Coronary artery (tissue), 2 donors: Measurements from ENCODE around the gene TTC34.
A peak's percentile ranks its signal among the peaks of the same experiment; 100 is the strongest.

Source experiments
- DNase-seq: peaks from one replicate; pipeline ENCODE4 v3.0.0-alpha.2; 2017; ENCODE audit warnings: low spot score
- H3K27ac ChIP-seq, 2 donors: fragments of 200-600 bp; sonication (generic); one replicate each; pipeline ENCODE4 v1.5.1; 2016 to 2019
- H3K4me3 ChIP-seq: fragments of 200-600 bp; sonication (generic); 2 replicates; pipeline ENCODE4 v1.5.1; 2016; ENCODE audit warnings: mild to moderate bottlenecking, moderate library complexity
- TF ChIP-seq, protein P1 (sequence below): fragments of 200-600 bp; sonication (generic); IDR thresholded peaks from one replicate; pipeline ENCODE4 v1.5.1; 2019; ENCODE audit warnings: antibody characterized with exemption

TTC34 gene

GRCh38 chr1:2645776-2646175 is 155.7 kb downstream of the TTC34 start:
- DNase-seq = no peak
- Histone ChIP-seq H3K27ac (no peak overlapping the region), H3K4me3 (no peak overlapping the region)
- TF ChIP-seq, protein P1, sequence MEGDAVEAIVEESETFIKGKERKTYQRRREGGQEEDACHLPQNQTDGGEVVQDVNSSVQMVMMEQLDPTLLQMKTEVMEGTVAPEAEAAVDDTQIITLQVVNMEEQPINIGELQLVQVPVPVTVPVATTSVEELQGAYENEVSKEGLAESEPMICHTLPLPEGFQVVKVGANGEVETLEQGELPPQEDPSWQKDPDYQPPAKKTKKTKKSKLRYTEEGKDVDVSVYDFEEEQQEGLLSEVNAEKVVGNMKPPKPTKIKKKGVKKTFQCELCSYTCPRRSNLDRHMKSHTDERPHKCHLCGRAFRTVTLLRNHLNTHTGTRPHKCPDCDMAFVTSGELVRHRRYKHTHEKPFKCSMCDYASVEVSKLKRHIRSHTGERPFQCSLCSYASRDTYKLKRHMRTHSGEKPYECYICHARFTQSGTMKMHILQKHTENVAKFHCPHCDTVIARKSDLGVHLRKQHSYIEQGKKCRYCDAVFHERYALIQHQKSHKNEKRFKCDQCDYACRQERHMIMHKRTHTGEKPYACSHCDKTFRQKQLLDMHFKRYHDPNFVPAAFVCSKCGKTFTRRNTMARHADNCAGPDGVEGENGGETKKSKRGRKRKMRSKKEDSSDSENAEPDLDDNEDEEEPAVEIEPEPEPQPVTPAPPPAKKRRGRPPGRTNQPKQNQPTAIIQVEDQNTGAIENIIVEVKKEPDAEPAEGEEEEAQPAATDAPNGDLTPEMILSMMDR = no peak

GRCh38 chr1:2645143-2645542 is 156.3 kb downstream of the TTC34 start:
- Histone ChIP-seq H3K27ac (no peak overlapping the region), H3K4me3 (no peak overlapping the region)
- no peak for DNase-seq
- TF ChIP-seq, protein P1 = no peak

GRCh38 chr1:2644591-2645101 is 156.8 kb downstream of the TTC34 start:
- TF ChIP-seq, protein P1 = no peak
- DNase-seq = no peak
- Histone ChIP-seq H3K4me3 (no peak overlapping the region), H3K27ac (no peak overlapping the region)

DNA sequence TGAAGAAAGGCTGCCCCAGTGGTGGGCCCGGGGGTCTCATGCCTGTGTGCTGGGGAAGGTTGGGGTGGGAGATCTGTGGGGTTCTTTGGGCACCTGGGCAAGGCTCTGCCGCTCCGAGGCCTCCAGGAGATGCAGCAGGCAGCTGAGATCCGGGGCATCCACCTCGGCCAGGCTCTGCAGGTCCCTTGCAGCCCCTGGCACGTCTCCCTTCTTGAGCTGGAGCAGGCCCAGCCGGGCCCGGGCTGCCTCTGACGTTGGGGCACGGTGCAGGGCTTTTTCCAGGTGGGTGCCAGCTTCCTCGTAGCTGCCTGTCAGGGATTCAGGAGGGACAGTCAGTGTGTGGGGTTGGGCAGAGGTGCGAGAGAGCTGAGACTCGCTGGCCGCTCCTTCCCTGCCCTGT is 157.3 kb downstream of the TTC34 start:
- no peak for DNase-seq
- no peak overlapping the region for H3K4me3 ChIP-seq
- TF ChIP-seq, protein P1 = no peak
- H3K27ac ChIP-seq = no peak overlapping the region

DNA sequence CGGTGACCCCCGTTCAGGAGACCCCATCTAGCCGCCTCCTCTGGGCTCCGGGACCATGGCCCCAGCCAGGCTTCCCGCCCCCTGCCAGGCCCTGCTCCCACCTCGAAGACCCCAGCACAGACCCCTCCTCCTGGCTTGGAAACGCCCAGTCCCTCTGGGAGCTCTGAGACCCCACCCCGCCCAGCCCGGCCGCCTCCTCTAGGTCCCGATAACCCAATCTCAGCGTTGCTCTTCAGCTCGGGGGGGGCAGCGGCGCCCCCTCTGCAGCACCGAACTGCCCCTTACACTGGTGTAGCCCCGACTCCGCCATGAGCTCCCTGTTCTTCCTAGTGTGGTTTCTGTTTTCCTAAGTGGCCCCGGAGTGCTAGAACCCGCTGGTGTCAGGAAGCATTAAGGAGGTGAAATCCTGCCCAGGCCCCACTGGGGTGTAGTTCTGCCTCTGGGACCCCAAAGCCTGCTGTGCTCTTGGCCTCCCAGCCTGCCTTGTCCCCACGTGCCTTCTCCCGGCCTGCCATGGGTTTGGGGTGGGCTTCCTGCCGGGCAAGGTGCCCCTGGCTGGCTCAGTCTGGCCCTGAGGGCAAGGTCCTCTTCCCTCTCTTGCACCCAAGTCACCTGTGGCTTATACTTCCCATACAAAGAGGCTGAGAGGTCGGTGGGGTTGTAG is 157.9 kb downstream of the TTC34 start:
- peak overlapping the region; percentile 94 for H3K4me3 ChIP-seq
- TF ChIP-seq, protein P1 = no peak
- DNase-seq = no peak
- H3K27ac ChIP-seq = peak overlapping the region in 1 of 2 donors; percentile 85

DNA sequence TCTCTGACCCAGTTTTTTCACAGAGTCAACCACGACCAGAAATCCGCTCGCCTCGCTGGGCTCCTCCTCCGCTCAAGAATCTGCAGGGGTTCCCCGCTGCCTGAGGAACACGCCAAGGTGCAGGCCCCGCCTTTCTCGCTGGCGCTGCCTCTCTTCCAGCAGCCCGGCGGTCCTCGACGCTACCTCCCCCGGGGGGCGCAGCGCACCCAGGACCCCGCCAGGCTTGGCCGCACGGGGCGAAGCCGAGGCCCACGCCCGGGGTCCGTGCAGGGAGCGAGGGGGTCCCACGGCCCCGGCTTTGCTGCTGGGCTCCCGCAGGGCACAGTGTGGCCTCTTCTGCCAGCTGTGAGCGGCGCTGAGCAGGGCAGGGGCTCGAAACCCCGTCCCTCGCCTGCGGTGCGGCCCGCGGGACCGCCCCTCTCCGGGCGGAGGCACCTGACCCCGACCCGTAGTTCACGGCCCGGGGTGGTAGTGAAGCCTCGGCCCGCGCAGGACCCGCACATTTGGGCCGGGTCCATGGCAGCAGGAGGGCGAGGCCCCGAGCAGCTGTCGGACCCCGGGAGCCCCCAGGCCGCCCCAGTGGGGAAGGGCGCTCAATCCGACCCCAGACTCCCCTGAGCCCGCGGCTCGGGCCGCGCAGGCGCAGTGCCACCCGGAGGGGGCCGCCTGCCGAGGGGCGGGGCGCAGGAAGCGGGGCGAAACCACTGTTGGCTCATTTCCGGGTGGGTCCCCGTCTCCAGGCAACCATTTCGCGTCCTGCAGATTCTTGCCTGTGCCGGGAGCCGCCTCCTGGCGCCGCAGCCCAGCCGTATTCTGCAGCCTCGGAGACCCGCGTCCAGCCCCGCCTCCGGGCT is 158.7 kb downstream of the TTC34 start:
- peak; percentile 92 for DNase-seq
- H3K4me3 ChIP-seq = peak overlapping the region; percentile 94
- H3K27ac ChIP-seq = peak overlapping the region; percentile 34 to 85
- TF ChIP-seq, protein P1 = no peak
